ENCODE data around the gene ROBO1.

ROBO1 gene

GRCh38 chr3:79766496-79767193 lies 1.2 kb downstream of the ROBO1 start:
- H3K36me3 ChIP-seq (ENCODE audit: insufficient read depth, low read length) = no peaks in the 10 kb centered on the region
- no peak overlapping the region; the same call in 1 of the 2 replicates for H3K9ac ChIP-seq (ENCODE audit: low read depth, low read length)
- H3K27me3 ChIP-seq (ENCODE audit: insufficient read depth, low read length) = peaks cover 63% of the 10 kb centered on the region
- WGBS = 2% methylated on average over 41 of the region's 42 CpGs
- H3K4me1 ChIP-seq (ENCODE audit: insufficient read depth, low read length) = peaks cover 24% of the 10 kb centered on the region
- peak overlapping the region; percentile 48 for H3K4me3 ChIP-seq (ENCODE audit: low read length)
- no peaks in the 10 kb centered on the region for H3K9me3 ChIP-seq (ENCODE audit: insufficient read depth, low read depth, low read length)
- no peak overlapping the region for H3K27ac ChIP-seq (ENCODE audit: low read depth, low read length)

GRCh38 chr3:79765911-79766310 lies 1.9 kb downstream of the ROBO1 start:
- no peaks in the 10 kb centered on the region for H3K36me3 ChIP-seq (ENCODE audit: insufficient read depth, low read length)
- peaks cover 63% of the 10 kb centered on the region for H3K27me3 ChIP-seq (ENCODE audit: insufficient read depth, low read length)
- WGBS = 4% methylated on average over 5 of the region's 5 CpGs
- H3K9ac ChIP-seq (ENCODE audit: low read depth, low read length) = no peak overlapping the region
- peaks cover 24% of the 10 kb centered on the region for H3K4me1 ChIP-seq (ENCODE audit: insufficient read depth, low read length)
- peak overlapping the region; percentile 48 for H3K4me3 ChIP-seq (ENCODE audit: low read length)
- H3K9me3 ChIP-seq (ENCODE audit: insufficient read depth, low read depth, low read length) = no peaks in the 10 kb centered on the region
- H3K27ac ChIP-seq (ENCODE audit: low read depth, low read length) = no peak overlapping the region

GRCh38 chr3:79761441-79761840 lies 6.4 kb downstream of the ROBO1 start:
- no peak overlapping the region for H3K9ac ChIP-seq (ENCODE audit: low read depth, low read length)
- no peak overlapping the region for H3K27ac ChIP-seq (ENCODE audit: low read depth, low read length)
- WGBS = 100% methylated on average over 1 of the region's 1 CpG
- H3K9me3 ChIP-seq (ENCODE audit: insufficient read depth, low read depth, low read length) = no peaks in the 10 kb centered on the region
- H3K27me3 ChIP-seq (ENCODE audit: insufficient read depth, low read length) = peaks cover 32% of the 10 kb centered on the region
- no peak overlapping the region for H3K4me3 ChIP-seq (ENCODE audit: low read length)
- peaks cover 5% of the 10 kb centered on the region; the same call in 1 of the 2 replicates for H3K4me1 ChIP-seq (ENCODE audit: insufficient read depth, low read length)
- H3K36me3 ChIP-seq (ENCODE audit: insufficient read depth, low read length) = no peaks in the 10 kb centered on the region

DNA sequence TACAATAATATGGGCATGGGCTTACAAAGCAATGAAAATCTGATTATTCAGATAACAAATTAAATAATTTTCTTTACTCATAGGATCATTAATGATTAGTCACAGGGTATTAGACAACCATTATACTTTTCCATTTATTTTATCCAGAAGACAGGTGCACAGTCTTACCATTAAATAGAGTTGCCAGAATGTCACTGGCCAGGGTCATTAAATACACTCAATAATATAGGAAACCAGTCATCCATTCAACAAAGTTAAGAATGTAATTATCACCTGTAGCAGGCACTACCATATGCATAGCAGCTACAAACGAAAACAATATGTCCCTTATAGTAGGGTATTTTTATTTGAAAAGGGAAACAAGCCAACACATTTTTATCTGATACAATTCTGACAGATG lies 16.1 kb downstream of the ROBO1 start:
- H3K27ac ChIP-seq (ENCODE audit: low read depth, low read length) = no peak overlapping the region
- WGBS = no CpG with 5 or more reads among the region's 1 CpG
- no peak overlapping the region for H3K4me3 ChIP-seq (ENCODE audit: low read length)
- H3K9me3 ChIP-seq (ENCODE audit: insufficient read depth, low read depth, low read length) = no peaks in the 10 kb centered on the region
- no peaks in the 10 kb centered on the region for H3K4me1 ChIP-seq (ENCODE audit: insufficient read depth, low read length)
- no peak overlapping the region for H3K9ac ChIP-seq (ENCODE audit: low read depth, low read length)
- no peaks in the 10 kb centered on the region for H3K27me3 ChIP-seq (ENCODE audit: insufficient read depth, low read length)
- H3K36me3 ChIP-seq (ENCODE audit: insufficient read depth, low read length) = no peaks in the 10 kb centered on the region

DNA sequence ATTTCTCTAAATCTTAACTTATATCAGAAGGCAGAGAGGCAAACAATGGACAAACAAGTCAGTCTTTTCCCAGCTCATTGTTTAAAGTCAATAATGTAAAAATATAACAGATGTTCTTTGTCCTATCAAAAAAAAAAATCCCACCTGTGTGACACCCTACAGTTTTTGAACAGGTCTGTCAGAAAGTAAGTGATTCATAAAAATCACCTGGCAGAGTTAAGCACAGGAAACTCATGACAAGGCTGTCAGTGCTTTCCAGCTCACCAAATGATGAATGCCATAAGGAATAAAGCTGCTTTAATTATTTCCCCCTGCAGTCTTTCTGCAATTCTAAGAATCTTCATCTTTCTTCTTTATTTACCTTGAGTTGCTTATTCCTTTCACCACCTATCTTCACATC lies 30.3 kb downstream of the ROBO1 start:
- no peak overlapping the region for H3K4me3 ChIP-seq (ENCODE audit: low read length)
- H3K36me3 ChIP-seq (ENCODE audit: insufficient read depth, low read length) = no peaks in the 10 kb centered on the region
- H3K4me1 ChIP-seq (ENCODE audit: insufficient read depth, low read length) = no peaks in the 10 kb centered on the region
- H3K9me3 ChIP-seq (ENCODE audit: insufficient read depth, low read depth, low read length) = no peaks in the 10 kb centered on the region
- no peaks in the 10 kb centered on the region for H3K27me3 ChIP-seq (ENCODE audit: insufficient read depth, low read length)
- H3K9ac ChIP-seq (ENCODE audit: low read depth, low read length) = no peak overlapping the region
- no peak overlapping the region for H3K27ac ChIP-seq (ENCODE audit: low read depth, low read length)

DNA sequence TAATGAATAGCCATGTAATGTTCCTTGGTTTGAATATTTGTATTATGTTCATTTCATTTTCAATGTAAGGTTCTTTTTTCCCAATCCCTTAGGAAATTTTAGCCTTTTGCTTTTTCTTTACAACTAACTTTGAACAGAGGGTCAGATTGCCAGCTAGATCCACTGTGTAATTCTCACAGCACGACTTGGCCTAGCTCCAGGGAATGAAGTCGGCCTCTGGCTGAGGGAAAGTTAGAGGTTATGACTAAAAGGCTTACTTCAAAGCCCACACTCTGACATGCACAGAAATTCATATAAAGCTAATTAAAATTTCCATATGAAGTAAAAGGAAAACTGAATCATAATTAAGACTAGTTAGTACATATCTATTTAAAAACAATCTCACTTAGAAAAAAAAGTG lies 38.7 kb downstream of the ROBO1 start:
- Histone ChIP-seq H3K4me3 (ENCODE audit: low read length) (no peak overlapping the region), H3K9ac (ENCODE audit: low read depth, low read length) (no peak overlapping the region), H3K36me3 (ENCODE audit: insufficient read depth, low read length) (no peaks in the 10 kb centered on the region), H3K4me1 (ENCODE audit: insufficient read depth, low read length) (peaks cover 9% of the 10 kb centered on the region; the same call in 1 of the 2 replicates), H3K27me3 (ENCODE audit: insufficient read depth, low read length) (no peaks in the 10 kb centered on the region), H3K27ac (ENCODE audit: low read depth, low read length) (no peak overlapping the region), H3K9me3 (ENCODE audit: insufficient read depth, low read depth, low read length) (no peaks in the 10 kb centered on the region)
- 46% methylated on average over 2 of the region's 2 CpGs for WGBS

DNA sequence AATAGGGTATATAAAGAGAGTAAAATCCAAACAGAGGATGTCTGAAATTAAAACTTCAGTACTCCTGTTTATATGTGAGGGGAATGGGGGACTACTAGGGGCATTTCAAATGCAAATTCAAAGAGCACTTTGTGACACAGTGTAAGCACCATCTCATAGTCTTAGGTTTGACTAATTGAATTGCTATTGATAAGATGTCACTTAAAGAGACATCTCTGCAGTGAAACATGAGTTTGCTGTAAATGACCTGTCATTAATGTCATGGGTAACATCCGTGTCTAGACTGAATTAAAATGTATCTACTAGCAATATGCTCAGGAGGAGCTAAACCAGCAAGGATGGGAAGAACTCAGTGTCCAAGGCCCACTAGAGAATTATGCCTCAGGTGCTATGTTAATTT lies 41.0 kb downstream of the ROBO1 start:
- Histone ChIP-seq H3K9me3 (ENCODE audit: insufficient read depth, low read depth, low read length) (no peaks in the 10 kb centered on the region), H3K4me3 (ENCODE audit: low read length) (no peak overlapping the region), H3K27me3 (ENCODE audit: insufficient read depth, low read length) (no peaks in the 10 kb centered on the region), H3K36me3 (ENCODE audit: insufficient read depth, low read length) (no peaks in the 10 kb centered on the region), H3K9ac (ENCODE audit: low read depth, low read length) (no peak overlapping the region), H3K4me1 (ENCODE audit: insufficient read depth, low read length) (peaks cover 9% of the 10 kb centered on the region; the same call in 1 of the 2 replicates), H3K27ac (ENCODE audit: low read depth, low read length) (no peak overlapping the region)
- WGBS = 79% methylated on average over 1 of the region's 1 CpG

GRCh38 chr3:79724206-79724605 lies 43.6 kb downstream of the ROBO1 start:
- H3K4me3 ChIP-seq (ENCODE audit: low read length) = no peak overlapping the region
- H3K9me3 ChIP-seq (ENCODE audit: insufficient read depth, low read depth, low read length) = no peaks in the 10 kb centered on the region
- WGBS = 69% methylated on average over 9 of the region's 9 CpGs

DNA sequence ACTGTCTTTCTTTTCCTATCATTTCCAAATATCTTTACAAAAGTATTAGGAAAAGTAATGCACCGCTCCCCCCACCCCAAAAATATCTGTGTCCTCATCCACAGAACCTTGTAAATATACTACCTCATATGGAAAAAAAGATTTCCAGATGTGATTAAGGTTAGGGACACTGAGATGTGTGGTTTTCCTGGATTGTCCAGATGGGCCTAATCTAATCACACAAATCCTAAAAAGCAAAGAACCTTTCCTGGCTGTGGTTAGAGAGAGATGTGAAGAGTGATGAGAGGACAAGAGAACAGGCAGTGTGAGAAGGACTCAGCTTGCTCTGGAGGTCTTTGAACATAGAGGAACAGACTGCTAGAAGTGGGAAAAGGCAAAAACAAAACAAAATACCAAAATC lies 77.7 kb downstream of the ROBO1 start:
- Histone ChIP-seq H3K27ac (ENCODE audit: low read depth, low read length) (no peak overlapping the region), H3K27me3 (ENCODE audit: insufficient read depth, low read length) (no peaks in the 10 kb centered on the region), H3K9me3 (ENCODE audit: insufficient read depth, low read depth, low read length) (no peaks in the 10 kb centered on the region), H3K36me3 (ENCODE audit: insufficient read depth, low read length) (no peaks in the 10 kb centered on the region), H3K9ac (ENCODE audit: low read depth, low read length) (no peak overlapping the region), H3K4me1 (ENCODE audit: insufficient read depth, low read length) (no peaks in the 10 kb centered on the region), H3K4me3 (ENCODE audit: low read length) (no peak overlapping the region)
- WGBS = no CpG with 5 or more reads among the region's 1 CpG

More at GRCh38 chr3:79724206-79724605, 43.6 kb downstream of the ROBO1 start:
- Histone ChIP-seq H3K27ac (ENCODE audit: low read depth, low read length) (no peak overlapping the region), H3K36me3 (ENCODE audit: insufficient read depth, low read length) (no peaks in the 10 kb centered on the region), H3K4me1 (ENCODE audit: insufficient read depth, low read length) (peaks cover 9% of the 10 kb centered on the region; the same call in 1 of the 2 replicates), H3K27me3 (ENCODE audit: insufficient read depth, low read length) (no peaks in the 10 kb centered on the region), H3K9ac (ENCODE audit: low read depth, low read length) (no peak overlapping the region)

- no peak overlapping the region for H3K9ac ChIP-seq (ENCODE audit: low read depth, low read length)
- H3K36me3 ChIP-seq (ENCODE audit: insufficient read depth, low read length) = no peaks in the 10 kb centered on the region
- no peaks in the 10 kb centered on the region for H3K9me3 ChIP-seq (ENCODE audit: insufficient read depth, low read depth, low read length)
Observed at GRCh38 chr3:79685108-79685507, 82.7 kb downstream of the ROBO1 start.

DNA sequence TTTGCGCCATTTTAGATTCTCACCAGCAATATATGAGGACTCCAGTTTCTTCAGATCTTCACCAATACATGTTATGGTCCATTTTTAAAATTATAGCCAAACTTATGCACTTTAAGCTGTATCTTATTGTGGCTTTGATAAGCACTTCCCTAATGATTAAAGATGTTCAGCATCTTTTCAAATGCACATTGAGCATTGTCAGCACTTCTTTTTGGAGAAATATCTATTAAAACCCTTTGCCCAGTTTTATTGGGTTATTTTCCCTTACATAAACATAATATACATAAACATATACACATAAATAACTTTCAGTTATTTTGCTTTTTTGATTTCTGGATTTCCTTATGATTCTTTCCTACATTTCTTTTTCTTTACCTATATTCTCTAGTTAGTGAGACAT lies 83.8 kb downstream of the ROBO1 start:
- no peaks in the 10 kb centered on the region for H3K36me3 ChIP-seq (ENCODE audit: insufficient read depth, low read length)
- 100% methylated on average over 1 of the region's 1 CpG for WGBS
- no peak overlapping the region for H3K9ac ChIP-seq (ENCODE audit: low read depth, low read length)
- H3K27ac ChIP-seq (ENCODE audit: low read depth, low read length) = no peak overlapping the region
- no peaks in the 10 kb centered on the region for H3K4me1 ChIP-seq (ENCODE audit: insufficient read depth, low read length)
- no peaks in the 10 kb centered on the region for H3K9me3 ChIP-seq (ENCODE audit: insufficient read depth, low read depth, low read length)
- H3K27me3 ChIP-seq (ENCODE audit: insufficient read depth, low read length) = no peaks in the 10 kb centered on the region
- H3K4me3 ChIP-seq (ENCODE audit: low read length) = no peak overlapping the region

More at GRCh38 chr3:79685108-79685507, 82.7 kb downstream of the ROBO1 start:
- no peaks in the 10 kb centered on the region for H3K27me3 ChIP-seq (ENCODE audit: insufficient read depth, low read length)
- H3K4me1 ChIP-seq (ENCODE audit: insufficient read depth, low read length) = no peaks in the 10 kb centered on the region
- H3K4me3 ChIP-seq (ENCODE audit: low read length) = no peak overlapping the region
- no peak overlapping the region for H3K27ac ChIP-seq (ENCODE audit: low read depth, low read length)

GRCh38 chr3:79672731-79673130 lies 95.1 kb downstream of the ROBO1 start:
- no peaks in the 10 kb centered on the region for H3K36me3 ChIP-seq (ENCODE audit: insufficient read depth, low read length)
- no peak overlapping the region for H3K27ac ChIP-seq (ENCODE audit: low read depth, low read length)
- no peak overlapping the region for H3K9ac ChIP-seq (ENCODE audit: low read depth, low read length)
- H3K9me3 ChIP-seq (ENCODE audit: insufficient read depth, low read depth, low read length) = no peaks in the 10 kb centered on the region
- no peak overlapping the region for H3K4me3 ChIP-seq (ENCODE audit: low read length)
- WGBS = 92% methylated on average over 2 of the region's 2 CpGs
- H3K4me1 ChIP-seq (ENCODE audit: insufficient read depth, low read length) = peaks cover 7% of the 10 kb centered on the region; the same call in 1 of the 2 replicates
- H3K27me3 ChIP-seq (ENCODE audit: insufficient read depth, low read length) = no peaks in the 10 kb centered on the region

All from HUES64 (cell line).